NCI-H2081 (cell line): ENCODE data around the gene PDE4D.

Experiments
- DNase-seq, 2 experiments: peaks; one replicate each; lab custom pipeline; 2025; lab: John Stamatoyannopoulos, UW

Gene PDE4D

DNA sequence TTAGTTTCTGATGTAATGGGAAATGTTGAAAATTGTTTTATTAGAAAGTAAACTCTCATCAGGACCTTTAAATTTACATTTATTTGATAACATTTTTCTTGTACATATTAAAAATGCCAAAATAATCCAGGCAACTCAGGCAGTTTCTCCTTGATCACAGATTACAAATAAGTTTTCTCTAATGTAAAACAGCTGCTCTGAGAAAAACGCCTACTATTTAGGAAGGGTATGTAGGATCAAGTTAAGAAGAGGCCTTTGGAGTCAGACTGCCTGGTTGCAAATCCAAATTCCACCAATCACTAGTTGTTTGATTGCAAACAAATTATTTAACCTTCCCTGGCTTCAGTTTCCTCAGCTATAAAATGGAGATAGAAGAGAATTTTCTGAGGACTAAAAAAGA is 610.8 kb downstream of the PDE4D start:
- DNase-seq: no peak

DNA sequence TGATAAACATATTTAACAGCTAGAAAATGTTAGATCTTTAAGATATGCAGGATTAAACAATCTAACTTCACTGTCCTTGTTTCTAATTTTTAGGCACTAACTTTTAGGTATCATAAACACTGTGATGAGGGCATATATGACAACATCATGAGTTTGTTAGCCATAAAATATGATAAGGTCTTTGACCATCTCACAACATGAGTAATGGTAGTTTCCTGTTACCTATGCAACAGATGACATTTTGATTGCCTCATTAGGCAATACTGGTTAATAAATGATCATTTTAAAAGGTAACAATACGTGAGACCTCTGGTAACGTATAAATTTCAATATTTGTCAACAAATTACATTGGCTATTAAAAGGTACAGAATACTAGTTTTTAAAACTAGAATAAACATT is 613.5 kb downstream of the PDE4D start:
- no peak for DNase-seq

DNA sequence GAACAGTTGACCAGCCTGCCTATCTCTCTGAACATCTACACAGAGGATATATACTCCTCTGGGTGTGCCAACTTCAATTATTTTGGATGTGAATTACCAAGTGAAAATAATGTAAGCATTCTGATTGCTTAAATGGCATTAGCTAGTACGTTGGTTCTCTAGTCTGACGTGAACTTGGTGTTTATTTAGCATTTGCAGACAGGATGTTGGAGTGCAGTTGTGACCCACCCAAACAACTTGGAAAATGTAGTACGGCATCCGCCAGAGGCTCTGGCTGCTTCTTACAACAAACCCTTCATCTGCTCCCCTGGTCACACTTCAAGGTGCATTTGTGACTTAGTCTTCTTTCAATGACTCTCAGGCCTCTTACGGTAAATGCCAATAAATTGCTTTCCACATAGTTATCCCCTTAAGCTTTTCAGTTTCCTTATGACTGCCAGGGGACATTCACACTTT is 616.6 kb downstream of the PDE4D start:
- DNase-seq: peak in 1 of 2 experiments; percentile 3

DNA sequence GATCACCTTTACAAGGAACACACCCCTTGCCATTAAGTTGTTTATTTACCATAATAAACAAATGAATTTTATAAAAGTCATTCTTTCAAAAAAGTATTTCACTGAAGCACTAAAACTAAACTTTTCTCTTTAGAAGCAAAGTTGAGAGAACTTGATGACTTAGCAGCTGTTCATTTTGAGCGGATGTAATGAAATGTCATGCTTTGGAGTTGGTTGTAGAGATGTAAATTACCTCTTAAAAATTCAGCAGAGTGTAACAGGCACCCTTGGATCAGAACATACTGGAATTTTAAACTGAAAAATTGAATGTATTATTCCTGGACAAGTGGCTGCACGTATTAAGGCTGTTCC is 617.2 kb downstream of the PDE4D start:
- DNase-seq: no peak

DNA sequence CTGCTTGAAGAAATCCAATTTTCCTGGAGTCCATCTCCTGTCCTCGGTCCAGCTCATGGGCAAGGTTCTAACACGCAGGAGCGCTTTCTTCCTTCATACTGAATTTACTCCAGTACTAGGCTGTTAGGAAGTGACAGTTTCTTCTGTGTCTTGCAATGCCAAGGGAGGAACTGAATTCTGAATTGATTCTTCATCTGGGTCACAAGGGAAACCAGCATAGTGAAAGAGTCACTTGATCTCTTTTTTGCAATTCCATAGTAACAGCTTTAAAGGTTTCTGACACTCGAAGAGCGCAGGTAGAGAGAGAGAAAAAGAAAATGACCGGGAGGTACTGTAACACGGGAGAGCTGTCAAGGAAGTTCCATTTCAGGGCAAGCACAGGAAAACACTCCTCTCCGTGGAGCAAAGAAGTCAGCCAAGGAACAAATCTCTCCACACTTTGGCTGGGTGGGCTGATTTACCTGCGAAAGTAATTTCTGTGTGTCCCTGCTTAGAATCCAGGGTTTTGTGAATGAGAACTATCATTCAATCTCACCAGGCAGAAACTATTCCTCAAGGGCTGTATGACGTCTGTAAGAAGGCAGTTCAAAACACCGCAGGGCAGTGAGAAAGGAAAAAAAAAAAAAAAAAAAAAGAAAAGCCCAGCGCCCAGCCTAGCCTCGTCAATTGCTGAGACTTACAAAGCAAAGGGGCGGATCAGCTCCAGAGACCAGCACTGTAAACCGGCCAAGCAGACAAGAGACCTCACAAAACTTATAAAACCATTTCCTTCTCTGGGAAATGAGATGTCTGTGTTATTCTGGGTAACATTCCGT is 617.8 kb downstream of the PDE4D start:
- no peak for DNase-seq

DNA sequence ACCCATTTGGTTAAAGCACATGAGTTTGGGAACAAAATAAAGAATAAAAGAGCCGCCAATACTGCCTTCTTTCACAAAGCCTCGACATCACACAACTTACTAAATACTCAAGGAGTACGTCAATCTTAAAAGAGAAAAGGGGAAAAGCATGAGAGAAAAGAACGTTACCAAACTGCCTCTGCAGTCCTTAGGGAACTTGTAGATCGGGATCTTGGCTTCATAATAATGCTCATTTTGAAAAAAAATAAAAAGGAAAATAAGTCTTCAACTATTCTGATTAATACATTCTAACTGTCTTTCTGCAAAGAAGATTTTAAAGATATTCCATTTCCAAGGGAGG is 618.4 kb downstream of the PDE4D start:
- DNase-seq: no peak

DNA sequence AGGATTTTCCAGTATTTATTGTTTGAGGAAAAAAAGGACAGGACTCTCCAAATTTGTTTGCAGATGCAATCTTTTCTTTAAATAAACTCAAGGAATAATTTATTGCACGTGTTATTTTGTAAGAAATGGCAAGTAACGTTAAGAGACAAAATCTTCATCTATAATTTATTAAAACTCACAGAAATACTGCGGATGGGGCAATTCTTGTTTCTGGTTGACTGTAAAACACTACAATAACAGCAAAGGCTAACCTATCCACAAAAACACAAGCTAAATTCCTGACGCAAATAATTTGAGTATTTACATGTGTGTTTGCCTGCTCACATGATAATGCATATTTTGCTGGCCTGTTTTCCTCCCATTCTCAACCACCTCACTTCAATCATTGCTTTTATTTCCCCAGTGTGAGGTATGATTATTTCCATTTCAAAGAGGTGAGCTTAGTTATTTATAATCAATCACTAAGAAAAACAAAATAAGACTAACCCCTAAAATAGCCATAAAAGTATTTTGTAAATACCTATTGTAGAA is 619.4 kb downstream of the PDE4D start:
- no peak for DNase-seq

- DNase-seq: no peak
These were observed 620.6 kb downstream of the PDE4D start for GRCh38 chr5:59272809-59273427.

GRCh38 chr5:59268756-59269415 is 624.6 kb downstream of the PDE4D start:
- DNase-seq: no peak

DNA sequence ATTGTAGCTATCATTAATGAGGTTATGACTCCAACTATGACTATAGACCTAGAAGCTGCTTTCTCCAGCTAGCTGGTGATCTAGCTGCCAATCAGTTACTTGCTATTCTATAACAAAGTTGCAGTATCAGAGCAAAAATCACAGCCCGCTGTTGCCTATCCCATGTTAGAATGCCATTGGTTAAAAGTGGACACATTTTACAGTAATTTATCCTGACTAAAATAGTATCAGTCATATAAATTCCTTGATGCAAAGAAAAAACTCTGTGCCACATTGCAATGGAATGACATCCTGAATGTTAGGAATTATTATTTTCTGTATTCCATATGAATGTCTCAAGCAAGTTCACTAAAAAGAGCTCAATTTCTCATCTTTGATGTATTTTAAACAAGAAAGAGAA is 626.5 kb downstream of the PDE4D start:
- DNase-seq: no peak

- DNase-seq: no peak
These were observed 627.1 kb downstream of the PDE4D start for GRCh38 chr5:59266410-59266809.

GRCh38 chr5:59264639-59265245 is 628.8 kb downstream of the PDE4D start:
- DNase-seq: no peak

DNA sequence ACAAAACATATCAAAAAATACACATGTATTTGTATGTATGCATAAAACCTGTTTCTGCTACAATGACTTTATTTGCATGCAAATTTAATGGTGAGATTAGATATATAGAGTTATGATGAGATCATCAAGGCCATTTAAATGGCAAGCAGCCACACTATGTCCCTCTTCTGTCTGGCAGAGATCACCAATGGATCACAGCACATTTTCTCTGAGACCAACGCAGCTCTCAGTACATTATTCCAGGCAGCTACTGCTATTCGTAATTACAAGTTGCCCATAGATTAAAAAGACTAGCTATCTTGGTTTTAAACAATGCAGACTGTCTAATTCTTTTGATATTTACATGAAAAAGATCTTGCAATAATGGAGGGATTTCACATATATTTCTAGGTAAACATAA is 629.5 kb downstream of the PDE4D start:
- DNase-seq: no peak

- DNase-seq: no peak
These were observed 631.6 kb downstream of the PDE4D start for GRCh38 chr5:59261969-59262368.

GRCh38 chr5:59260973-59261372 is 632.6 kb downstream of the PDE4D start:
- no peak for DNase-seq

DNA sequence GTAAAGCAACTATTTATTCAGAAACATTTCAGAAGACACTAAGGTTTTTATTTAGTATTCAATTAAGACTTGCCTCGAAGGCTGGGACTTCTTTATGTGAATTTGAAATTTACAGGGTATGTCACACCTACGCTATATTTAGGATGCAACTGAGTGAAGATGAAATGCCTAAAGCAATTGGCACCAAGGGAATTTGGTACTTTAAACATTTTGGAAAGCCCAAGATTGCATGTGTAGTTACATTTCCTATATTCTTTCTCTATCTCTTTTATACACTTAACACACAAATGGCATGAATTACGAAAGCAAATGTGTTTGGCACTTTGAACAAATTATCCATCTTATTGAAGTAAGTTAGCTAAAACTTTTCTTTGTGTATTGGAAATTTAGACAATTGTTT is 633.3 kb downstream of the PDE4D start:
- DNase-seq: no peak

- DNase-seq: no peak
These were observed 634.3 kb downstream of the PDE4D start for GRCh38 chr5:59259237-59259636.

DNA sequence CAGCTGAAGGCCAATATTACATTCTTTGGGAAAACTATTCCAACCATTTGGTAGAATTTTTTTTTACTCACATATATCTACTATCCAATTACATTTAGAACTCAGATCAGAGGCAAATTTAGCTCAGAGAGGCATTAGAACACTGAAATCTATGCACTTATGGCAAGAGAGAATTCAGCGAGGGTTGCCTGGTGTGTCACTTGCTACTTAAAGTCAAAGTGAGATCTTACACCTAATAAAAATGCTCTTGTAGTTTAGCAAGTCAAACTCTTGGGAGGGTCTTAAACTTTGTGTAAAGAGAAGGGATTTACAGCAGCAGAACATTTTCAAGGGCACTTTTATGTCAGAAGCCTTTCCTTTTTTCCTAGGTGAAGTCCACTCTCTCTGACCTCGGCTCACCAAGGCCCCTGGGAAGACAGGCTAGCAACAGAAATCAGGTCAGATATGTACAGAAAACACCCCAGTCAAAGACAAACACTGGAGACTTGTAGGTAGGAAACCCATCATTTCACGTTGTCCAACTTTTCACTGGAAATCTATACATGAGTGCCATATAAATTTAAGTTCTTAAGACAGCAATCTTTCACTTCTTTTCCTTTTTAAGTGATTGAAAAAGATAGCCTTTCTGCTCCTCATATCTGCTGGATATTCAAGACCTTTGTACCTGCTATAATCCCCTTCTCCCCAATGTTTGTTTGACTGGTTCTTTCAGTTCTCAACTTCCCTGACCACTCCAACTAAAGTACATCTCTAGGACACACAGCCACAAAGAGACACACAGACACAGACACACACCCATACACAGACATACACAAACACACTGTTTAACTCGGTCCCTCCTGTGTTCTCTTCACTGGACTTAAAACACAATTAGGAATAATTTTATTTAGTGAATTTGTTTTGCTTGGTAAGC is 635.8 kb downstream of the PDE4D start:
- DNase-seq: no peak

DNA sequence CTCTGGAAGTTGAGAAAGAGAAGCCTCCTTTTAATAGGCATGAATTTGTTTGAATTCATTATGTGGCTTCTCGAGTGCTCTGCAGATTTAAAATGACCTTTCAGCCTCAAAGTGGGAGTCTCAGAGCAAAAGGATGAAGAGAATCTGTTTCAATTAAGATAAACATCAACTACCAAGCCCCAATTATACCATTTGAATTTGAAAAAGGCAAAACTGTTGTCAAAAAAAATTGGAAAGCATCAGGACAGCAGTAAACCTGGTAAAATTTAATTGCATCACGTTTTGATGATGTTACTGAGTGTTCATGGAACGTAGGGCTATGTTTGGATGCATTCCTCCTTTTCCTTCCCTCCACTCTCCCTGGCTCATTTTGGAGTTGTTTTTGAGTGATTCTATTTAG is 637.2 kb downstream of the PDE4D start:
- DNase-seq: no peak

DNA sequence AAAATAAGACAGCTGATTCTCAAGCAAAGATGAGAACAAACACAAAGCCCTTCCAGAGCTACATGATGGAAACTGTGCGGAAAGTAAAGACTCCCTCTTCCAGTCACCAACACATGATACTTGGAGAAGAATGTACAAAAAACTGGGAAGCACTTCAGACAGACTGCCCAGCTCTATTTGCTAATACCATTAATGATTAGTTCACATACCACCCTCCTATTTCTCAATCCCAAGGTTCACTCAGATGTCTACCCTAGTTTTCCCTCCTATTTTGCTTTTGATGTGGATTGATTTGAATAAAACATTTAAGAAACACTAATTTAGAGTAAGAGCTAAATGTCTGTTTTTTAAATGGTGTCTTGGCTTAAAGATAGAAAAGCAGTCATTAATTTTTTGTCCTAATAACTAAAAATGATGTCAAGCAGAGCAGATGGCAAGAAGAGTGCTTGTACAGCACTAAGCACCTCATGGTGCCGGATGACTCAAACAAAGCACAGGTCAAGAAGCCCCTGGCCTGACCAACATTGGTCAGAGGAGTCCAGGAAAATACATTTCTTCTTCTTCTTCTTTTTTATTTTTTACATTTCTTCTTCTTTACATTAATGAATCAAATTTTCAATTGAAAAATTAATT is 639.4 kb downstream of the PDE4D start:
- DNase-seq: no peak

GRCh38 chr5:59253625-59254024 is 639.9 kb downstream of the PDE4D start:
- DNase-seq: no peak
